Adipocyte (in vitro differentiated cells): ENCODE data around the gene SMIM17.

Source experiments
- DNase-seq: peaks from one replicate; pipeline ENCODE4 v3.0.0-alpha.2; 2015; ENCODE audit warnings: low read depth
- H3K27me3 ChIP-seq: replicated peaks from 2 replicates; pipeline ENCODE4 v1.7.0; 2013; ENCODE audit warnings: mild to moderate bottlenecking, low read length, moderate library complexity; ENCODE audit not compliant: control insufficient read depth, insufficient read depth
- H3K36me3 ChIP-seq: 2 replicates; pipeline ENCODE4 v1.7.0; 2013; ENCODE audit warnings: low read length, mild to moderate bottlenecking, moderate library complexity; ENCODE audit not compliant: control insufficient read depth, insufficient read depth, severe bottlenecking
- H3K4me1 ChIP-seq: 2 replicates; pipeline ENCODE4 v1.7.0; 2013; ENCODE audit warnings: mild to moderate bottlenecking, low read length, moderate library complexity; ENCODE audit not compliant: control insufficient read depth, insufficient read depth
- H3K4me3 ChIP-seq: 2 replicates; pipeline ENCODE4 v1.7.0; 2013; ENCODE audit warnings: mild to moderate bottlenecking, low read length, moderate library complexity
- H3K9ac ChIP-seq: 2 replicates; pipeline ENCODE4 v1.7.0; 2013; ENCODE audit warnings: mild to moderate bottlenecking, low read length, moderate library complexity
- H3K9me3 ChIP-seq: 2 replicates; pipeline ENCODE4 v1.7.0; 2013; ENCODE audit warnings: mild to moderate bottlenecking, low read length, moderate library complexity; ENCODE audit not compliant: control insufficient read depth

Gene SMIM17

GRCh38 chr19:56681702-56682101 lies 38.7 kb downstream of the SMIM17 start:
- DNase-seq: no peak
- Histone ChIP-seq H3K9me3 (peaks cover 4% of the 10 kb centered on the region), H3K36me3 (no peaks in the 10 kb centered on the region), H3K27me3 (no peaks in the 10 kb centered on the region), H3K9ac (no peak overlapping the region), H3K4me3 (no peak overlapping the region), H3K4me1 (no peaks in the 10 kb centered on the region)

GRCh38 chr19:56683116-56683515 lies 40.2 kb downstream of the SMIM17 start:
- Histone ChIP-seq H3K36me3 (no peaks in the 10 kb centered on the region), H3K9ac (no peak overlapping the region), H3K27me3 (no peaks in the 10 kb centered on the region), H3K9me3 (peaks cover 4% of the 10 kb centered on the region), H3K4me3 (no peak overlapping the region), H3K4me1 (no peaks in the 10 kb centered on the region)
- no peak for DNase-seq

- Histone ChIP-seq H3K27me3 (no peaks in the 10 kb centered on the region), H3K4me3 (no peak overlapping the region), H3K36me3 (no peaks in the 10 kb centered on the region), H3K4me1 (no peaks in the 10 kb centered on the region), H3K9me3 (peaks cover 4% of the 10 kb centered on the region), H3K9ac (no peak overlapping the region)
- no peak for DNase-seq
These were observed 44.1 kb downstream of the SMIM17 start for GRCh38 chr19:56687031-56687430.

GRCh38 chr19:56689198-56689597 lies 46.2 kb downstream of the SMIM17 start:
- no peaks in the 10 kb centered on the region for H3K36me3 ChIP-seq
- no peaks in the 10 kb centered on the region for H3K4me1 ChIP-seq
- H3K9me3 ChIP-seq: peaks cover 4% of the 10 kb centered on the region
- no peak for DNase-seq
- no peak overlapping the region for H3K9ac ChIP-seq
- H3K4me3 ChIP-seq: no peak overlapping the region
- no peaks in the 10 kb centered on the region for H3K27me3 ChIP-seq

GRCh38 chr19:56690670-56691069 lies 47.7 kb downstream of the SMIM17 start:
- no peaks in the 10 kb centered on the region for H3K4me1 ChIP-seq
- no peaks in the 10 kb centered on the region for H3K9me3 ChIP-seq
- no peak overlapping the region for H3K4me3 ChIP-seq
- no peak for DNase-seq
- H3K36me3 ChIP-seq: no peaks in the 10 kb centered on the region
- no peaks in the 10 kb centered on the region for H3K27me3 ChIP-seq
- no peak overlapping the region for H3K9ac ChIP-seq

GRCh38 chr19:56692206-56692895 lies 49.4 kb downstream of the SMIM17 start:
- no peaks in the 10 kb centered on the region for H3K9me3 ChIP-seq
- no peak for DNase-seq

GRCh38 chr19:56699552-56699951 lies 56.6 kb downstream of the SMIM17 start:
- peaks cover 7% of the 10 kb centered on the region for H3K9me3 ChIP-seq
- H3K4me1 ChIP-seq: no peaks in the 10 kb centered on the region
- no peak overlapping the region for H3K4me3 ChIP-seq

More at GRCh38 chr19:56692206-56692895, 49.4 kb downstream of the SMIM17 start:
- H3K27me3 ChIP-seq: no peaks in the 10 kb centered on the region
- no peaks in the 10 kb centered on the region for H3K4me1 ChIP-seq
- H3K4me3 ChIP-seq: no peak overlapping the region
- no peaks in the 10 kb centered on the region for H3K36me3 ChIP-seq
- no peak overlapping the region for H3K9ac ChIP-seq

GRCh38 chr19:56701895-56702294 lies 58.9 kb downstream of the SMIM17 start:
- H3K9me3 ChIP-seq: peaks cover 11% of the 10 kb centered on the region
- H3K4me1 ChIP-seq: no peaks in the 10 kb centered on the region
- H3K9ac ChIP-seq: no peak overlapping the region
- no peaks in the 10 kb centered on the region for H3K27me3 ChIP-seq
- no peaks in the 10 kb centered on the region for H3K36me3 ChIP-seq
- no peak overlapping the region for H3K4me3 ChIP-seq
- DNase-seq: no peak

More at GRCh38 chr19:56699552-56699951, 56.6 kb downstream of the SMIM17 start:
- H3K36me3 ChIP-seq: no peaks in the 10 kb centered on the region
- no peak for DNase-seq
- H3K9ac ChIP-seq: no peak overlapping the region
- no peaks in the 10 kb centered on the region for H3K27me3 ChIP-seq

GRCh38 chr19:56705939-56706338 lies 63.0 kb downstream of the SMIM17 start:
- H3K27me3 ChIP-seq: no peaks in the 10 kb centered on the region
- H3K9me3 ChIP-seq: peaks cover 8% of the 10 kb centered on the region
- DNase-seq: no peak
- H3K36me3 ChIP-seq: no peaks in the 10 kb centered on the region
- H3K4me3 ChIP-seq: no peak overlapping the region
- no peaks in the 10 kb centered on the region for H3K4me1 ChIP-seq
- H3K9ac ChIP-seq: no peak overlapping the region
